IPS-11a (cell line): ENCODE results near the gene CAPN15.
"Not testable (repeated sequence)": the region's sequence is repeated elsewhere in the genome, so short reads cannot be mapped to it uniquely, and the experiment has no call there.

Source experiments
- H3K4me3 ChIP-seq: one replicate; pipeline ENCODE4 v1.5.1; 2013; ENCODE audit warnings: low read depth, low read length, control low read depth

CAPN15 gene

DNA sequence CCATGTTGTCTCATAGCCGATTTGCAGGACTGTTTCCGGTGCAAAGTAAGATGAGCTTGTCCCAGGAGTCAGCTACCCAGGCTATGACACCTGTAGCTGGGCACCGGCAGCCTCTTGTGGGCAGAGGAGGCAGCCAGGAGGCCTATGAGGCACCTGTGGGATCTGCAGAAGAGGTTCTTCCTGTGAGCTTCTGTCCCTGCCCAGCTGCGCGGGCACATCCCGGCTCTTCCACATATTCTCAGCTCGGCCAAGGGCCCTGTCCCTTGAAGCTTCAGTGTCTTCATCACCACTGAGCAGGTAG lies 21.3 kb upstream of the CAPN15 start:
- no peak overlapping the region for H3K4me3 ChIP-seq

DNA sequence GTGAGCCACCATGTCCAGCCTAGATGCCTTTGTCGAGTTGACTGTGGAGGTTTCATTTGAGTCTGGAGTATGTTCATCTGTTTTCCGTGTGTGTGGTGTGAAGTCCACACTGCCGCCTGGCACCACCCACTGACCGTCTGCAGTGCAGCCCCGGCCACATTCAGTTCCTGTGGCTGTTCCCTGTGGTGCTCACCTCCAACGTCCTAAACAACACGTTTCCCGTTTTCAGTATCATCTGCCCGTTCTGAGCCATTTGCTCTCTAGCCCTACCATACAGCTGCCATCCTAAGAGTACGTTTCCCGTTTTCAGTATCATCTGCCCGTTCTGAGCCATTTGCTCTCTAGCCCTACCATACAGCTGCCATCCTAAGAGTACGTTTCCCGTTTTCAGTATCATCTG lies 20.0 kb upstream of the CAPN15 start:
- not testable (repeated sequence) for H3K4me3 ChIP-seq

DNA sequence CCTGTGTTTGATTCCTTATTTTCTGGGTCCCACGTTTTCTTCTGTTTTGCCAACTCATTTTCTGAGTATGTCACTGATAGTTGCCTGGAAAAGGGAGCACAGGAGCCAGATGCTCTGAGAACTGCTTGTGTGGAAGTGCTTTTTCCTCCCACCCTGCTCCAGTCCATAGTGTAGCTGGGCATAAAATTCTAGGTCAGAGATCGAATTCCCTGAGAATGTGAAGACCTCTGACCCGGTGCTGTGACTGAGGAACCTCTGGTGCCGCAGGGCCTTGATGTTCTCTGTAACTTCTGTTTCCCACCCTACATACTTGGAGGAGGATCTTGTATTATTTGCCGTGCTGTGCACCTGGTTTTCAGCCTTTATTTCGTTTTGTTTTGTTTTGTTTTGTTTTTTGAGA lies 19.5 kb upstream of the CAPN15 start:
- H3K4me3 ChIP-seq, result no peak overlapping the region

DNA sequence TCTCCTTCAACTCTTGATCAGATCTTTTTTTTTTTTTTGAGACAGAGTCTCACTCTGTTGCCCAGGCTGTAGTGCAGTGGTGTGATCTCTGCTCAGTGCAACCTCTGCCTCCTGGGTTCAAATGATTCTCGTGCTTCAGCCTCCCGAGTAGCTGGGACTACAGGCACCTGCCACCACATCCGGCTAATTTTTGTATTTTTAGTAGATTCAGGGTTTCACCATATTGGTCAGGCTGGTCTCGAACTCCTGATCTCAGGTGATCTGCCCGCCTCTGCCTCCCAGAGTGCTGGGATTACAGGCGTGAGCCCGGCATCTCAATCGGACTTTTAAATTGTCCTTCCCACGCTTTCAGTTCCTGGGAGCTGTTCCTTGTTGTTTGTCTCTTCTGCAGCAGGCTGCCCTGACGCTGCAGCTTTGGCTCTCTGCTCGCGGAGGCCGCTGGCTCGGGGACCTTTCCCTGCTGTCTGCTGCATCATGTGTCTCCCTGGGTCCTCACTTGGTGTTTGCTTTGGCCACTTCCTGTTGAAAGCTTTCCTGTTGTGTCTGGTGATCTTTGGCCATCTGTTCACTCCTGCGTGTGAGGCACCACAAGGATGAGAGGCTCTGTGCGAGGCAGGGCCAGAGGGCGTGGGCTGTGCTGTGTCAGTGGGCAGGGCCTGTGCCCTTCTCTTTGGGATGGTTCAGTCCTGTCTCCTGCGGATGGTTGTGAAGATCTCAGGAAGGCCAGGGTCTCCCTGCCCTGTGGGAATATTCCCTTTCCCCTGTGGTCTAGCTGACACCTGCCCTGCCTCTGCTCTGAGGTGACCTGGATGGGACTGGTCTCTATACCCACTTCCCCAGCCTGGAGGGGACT lies 18.4 kb upstream of the CAPN15 start:
- no peak overlapping the region for H3K4me3 ChIP-seq

DNA sequence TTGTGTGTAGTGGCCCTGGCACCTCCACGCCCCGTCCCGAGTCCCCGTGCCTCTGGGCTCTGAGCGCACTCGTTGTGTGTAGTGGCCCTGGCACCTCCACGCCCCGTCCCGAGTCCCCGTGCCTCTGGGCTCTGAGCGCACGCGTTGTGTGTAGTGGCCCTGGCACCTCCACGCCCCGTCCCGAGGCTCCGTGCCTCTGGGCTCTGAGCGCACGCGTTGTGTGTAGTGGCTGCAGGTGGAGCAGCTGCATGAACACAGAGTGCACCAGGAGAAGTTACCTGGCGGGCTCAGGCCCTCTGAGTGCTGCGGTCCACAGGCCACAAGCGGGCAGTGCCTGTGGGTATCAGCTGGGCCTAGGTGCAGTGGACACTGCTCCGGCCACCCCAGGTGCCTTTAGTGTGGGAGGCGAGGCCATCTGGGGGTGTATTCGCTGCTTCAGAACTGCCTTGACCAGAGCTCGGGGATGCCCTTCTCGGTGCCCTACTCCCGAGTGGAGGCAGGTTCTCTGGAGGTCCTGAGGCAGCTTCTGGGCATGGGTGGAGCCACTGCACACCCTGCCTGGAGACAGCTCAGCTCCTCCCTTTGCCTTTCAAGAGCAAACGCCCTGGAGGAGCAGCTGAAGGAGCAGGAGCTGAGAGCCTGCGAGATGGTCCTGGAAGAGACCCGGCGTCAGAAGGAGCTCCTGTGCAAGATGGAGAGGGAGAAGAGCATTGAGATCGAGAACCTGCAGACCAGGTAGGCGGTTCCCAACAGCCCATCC lies 17.3 kb upstream of the CAPN15 start:
- H3K4me3 ChIP-seq, result no peak overlapping the region

DNA sequence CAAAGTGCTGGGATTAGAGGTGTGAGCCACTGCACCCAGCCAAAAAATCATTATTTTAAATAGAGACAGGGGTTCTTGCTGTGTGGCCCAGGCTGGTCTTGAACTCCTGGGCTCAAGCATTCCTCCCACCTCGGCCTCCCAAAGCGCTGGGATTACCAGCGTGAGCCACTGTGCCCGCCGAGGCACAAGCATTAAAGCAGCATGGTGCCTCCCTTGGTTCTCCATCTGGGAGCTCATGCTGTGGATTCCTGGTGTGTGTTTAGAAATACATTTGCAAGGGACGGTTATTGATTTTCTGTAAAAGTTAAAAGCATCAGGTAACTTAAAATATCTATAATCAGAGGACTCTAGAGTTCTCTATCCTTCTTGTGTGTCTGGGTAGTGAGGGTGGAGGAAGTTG lies 14.7 kb upstream of the CAPN15 start:
- no peak overlapping the region for H3K4me3 ChIP-seq

DNA sequence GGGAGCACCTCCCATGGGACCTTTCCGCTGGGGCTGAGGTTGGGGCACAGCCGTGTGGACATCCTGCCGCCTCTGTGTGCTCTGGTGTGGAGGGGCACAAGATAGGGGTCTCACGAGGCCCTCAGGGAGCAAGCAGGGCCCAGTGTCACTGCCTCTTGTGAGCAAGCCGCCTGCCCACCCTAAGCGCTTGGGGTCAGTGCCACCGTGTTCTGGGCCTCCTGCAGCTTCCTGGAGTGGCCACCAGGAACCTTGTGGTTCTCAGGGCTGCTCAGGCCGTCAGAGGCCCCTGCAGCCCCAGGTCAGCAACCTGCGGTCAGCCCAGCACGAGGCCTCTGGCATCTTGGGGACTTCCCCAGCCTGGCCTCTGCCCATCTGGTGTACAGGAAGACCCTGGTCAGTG lies 13.6 kb upstream of the CAPN15 start:
- no peak overlapping the region for H3K4me3 ChIP-seq

DNA sequence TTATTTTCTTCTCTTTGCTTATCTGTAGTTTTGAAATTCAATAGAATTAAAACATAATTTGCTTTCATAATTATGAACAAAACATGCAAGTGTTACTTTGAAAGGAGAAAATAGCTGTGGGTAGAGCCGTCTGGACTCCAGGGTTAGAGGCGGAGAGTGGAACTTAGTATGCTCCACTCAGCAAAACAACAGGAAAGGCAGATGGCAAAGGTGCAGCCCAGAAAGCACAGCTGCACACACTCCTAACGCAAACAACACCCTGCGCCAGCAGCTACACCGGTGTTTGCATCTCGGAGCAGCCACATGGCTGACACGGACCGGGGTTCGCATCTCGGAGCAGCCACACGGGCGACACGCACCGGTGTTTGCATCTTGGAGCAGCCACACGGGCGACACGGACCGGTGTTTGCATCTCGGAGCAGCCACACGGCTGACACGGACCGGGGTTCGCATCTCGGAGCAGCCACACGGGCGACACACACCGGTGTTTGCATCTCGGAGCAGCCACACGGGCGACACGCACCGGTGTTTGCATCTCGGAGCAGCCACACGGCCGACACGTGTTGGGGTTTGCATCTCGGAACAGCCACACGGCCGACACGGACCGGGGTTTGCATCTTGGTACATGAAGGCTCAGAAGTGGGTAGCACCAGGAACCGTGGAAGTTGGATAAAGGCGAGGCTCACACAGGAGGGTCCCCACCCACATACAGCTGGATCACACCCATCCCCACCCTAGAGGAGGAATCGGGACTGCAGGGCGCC lies 12.2 kb upstream of the CAPN15 start:
- H3K4me3 ChIP-seq, result no peak overlapping the region

DNA sequence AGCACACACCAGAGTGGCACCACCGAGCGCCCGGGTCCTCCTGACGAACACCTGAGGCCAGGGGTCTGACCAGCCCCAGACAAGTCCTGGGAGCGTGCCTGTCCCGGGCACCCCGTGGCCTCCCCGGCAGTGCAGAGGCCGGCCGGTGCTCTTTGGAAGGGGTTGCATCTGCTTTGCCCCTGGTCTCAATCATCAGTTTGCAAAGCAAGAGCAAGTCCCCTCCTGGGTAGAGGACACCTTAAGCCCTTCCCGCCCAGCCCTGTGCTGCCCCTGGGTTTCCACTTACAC lies 11.6 kb upstream of the CAPN15 start:
- H3K4me3 ChIP-seq, result no peak overlapping the region

DNA sequence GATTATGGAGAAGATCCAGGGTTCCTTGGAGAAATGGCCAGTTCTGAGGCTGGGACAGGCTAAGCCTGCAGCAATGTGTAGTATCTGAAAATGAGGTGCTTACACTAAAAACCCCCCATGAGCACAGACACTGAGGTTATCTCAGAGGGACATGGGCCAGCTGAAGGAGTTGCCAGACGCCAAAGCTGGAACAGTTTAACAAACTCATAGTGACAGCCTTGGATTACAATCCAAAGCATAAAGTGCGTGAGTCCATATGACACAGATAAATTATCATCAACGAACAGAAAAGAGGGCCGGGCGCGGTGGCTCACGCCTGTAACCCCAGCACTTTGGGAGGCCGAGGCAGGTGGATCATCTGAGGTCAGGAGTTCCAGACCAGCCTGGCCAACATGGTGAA lies 11.2 kb upstream of the CAPN15 start:
- H3K4me3 ChIP-seq, result no peak overlapping the region

DNA sequence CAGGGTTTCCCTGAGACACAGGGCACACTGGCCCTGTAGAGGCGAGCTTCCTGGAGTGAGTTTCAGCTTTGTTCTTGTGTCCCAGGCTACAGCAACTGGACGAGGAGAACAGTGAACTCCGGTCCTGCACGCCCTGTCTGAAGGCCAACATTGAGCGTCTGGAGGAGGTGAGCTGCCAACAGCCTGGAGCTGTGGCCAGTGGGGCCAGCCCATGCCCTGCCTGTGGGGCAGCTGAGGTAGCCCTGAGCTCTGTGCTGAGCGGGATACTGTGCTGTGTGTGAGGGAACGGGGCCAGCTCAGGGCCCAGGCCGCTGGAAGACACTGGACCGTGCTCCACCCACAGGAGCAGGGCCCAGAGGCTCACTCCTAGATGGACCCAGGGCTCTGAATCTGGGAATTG lies 8.7 kb upstream of the CAPN15 start:
- no peak overlapping the region for H3K4me3 ChIP-seq

DNA sequence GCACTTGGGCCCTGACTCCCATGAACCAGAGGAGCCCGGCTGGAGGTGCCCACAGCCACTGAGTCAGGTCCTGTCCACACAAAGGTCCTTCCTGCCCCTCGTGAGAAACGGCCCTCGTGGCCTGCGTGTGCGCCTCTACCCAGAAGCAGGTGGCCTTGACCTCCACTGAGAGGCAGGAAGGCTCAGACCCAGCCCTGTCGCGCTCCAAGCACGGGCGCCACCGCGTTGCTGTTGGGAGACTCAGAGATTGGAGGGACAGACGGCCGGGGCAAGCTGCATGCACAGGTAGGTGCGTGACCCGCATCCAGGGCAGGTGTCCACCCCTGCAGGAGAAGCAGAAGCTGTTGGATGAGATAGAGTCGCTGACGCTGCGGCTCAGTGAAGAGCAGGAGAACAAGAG lies 8.1 kb upstream of the CAPN15 start:
- H3K4me3 ChIP-seq, result no peak overlapping the region

DNA sequence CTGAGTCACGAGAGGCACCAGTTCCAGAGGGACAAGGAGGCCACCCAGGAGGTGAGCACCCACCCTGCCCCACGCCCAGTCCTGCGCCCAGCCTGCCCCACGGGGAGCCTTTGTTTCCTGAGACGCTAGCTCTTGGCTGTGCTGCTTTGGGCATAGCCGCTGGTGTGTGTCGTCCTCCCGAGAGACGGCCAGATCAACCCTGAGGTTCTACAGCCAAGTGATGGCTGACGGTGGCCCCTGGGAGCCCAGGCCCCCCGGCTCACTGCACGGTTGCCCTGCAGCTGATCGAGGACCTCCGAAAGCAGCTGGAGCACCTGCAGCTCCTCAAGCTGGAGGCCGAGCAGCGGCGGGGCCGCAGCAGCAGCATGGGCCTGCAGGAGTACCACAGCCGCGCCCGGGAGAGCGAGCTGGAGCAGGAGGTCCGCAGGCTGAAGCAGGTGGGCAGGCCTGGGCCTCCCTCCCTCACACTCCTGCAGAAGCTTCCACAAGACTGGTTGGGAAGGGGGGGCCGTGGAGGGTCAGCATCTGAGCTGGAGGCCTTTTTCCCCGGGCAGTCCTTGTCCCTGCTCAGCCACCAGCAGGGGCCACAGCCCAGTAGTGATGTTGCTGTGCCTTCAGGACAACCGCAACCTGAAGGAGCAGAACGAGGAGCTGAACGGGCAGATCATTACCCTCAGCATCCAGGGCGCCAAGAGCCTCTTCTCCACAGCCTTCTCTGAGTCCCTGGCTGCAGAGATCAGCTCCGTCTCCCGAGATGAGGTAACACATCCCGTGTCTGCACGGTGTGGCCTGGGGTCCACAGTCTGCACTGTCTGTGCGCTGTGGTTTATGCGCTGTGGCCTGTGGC lies 7.4 kb upstream of the CAPN15 start:
- H3K4me3 ChIP-seq, result no peak overlapping the region

DNA sequence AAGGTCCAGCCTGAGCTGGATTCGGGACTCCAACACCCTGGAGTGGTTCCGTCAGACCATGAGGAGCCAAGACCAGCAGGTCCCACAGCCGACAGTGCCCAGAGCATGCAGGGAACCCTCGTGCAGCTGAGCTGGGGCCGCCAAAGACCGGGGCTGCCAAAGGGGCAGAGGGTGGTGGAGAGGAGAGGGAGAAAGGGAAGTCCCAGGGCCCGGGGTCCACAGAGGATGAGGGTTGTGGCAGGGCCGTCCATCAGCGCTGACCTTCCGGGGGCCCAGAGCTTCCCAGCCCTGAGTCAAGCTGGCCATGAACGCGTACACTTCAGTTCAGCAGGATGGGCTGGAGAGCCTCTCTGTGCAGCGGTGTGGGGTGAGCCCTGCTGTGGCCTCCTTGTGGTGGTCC lies 6.7 kb upstream of the CAPN15 start:
- H3K4me3 ChIP-seq, result no peak overlapping the region

DNA sequence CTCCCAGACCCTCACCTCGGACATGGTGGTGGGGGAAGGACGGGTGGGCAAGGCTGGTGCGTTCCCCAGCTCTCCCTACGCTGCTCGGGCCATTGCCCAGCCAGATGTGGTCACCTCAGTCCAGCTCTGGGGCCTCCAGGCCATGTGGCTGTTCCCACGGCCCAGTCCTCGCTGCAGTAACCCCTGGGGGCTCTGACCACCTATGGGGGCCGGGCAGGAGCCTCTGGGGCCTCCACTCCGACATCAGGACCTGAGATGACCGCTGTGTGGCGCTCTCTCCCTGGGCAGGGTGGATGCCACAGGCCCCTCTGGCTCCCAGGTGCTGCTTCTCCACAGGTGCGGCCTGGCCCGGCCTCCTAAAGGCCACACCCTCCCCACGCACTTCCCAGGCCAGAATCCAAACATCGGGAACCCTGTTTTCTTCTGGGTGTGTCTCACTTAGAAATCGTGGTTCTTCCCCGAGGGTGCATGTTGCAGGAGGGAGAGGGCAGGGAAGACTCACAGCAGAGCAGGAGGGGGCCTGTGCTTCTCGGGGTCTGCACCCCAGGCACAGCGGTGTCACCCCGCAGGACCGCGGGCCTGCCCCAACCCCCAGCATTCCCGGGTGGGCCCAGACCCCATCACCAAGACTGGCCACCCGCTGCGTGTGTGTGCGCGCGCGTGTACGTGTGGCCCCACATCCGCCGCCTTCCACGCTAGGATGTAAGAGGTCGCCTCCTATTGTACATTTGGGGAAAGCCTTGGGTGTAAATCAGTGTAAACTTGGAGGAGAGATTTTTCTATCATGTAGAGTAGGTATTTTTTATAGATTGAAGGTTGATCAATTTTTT lies 5.9 kb upstream of the CAPN15 start:
- no peak overlapping the region for H3K4me3 ChIP-seq

DNA sequence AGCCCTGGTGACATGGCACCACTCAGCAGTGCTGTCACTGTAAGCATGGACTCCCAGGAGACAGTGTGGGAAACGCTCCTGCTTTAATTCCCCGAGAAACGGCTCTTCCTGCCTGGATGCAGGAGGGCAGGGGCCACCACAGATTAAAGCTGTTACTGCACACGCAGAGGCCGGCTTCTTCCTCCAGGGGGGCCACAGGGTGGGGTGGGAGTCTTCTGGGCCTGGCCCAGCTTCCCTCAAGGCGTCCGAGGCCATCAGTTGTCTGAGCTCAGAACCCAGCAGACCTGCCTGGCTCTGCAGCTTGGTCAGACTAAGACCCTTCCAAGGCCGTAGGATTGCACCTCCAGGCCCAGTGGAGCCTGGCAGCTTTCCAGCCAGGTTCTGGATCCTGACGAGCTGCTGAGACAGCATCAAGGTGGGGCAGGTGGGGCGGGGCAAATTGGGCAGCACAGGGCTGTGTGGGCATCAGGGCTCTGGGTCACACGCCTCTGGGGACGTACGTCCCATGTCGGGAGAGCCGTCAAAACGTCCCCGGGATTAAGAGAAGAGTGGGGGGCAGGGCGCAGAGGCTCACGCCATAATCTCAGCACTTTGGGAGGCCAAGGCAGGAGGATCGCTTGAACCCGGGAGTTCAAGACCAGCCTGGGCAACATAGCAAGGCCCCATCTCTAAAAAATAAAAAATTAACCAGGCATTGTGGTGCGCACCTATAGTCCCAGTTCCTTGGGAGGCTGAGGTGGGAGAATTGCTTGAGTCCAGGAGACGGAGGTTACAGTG lies 5.0 kb upstream of the CAPN15 start:
- no peak overlapping the region for H3K4me3 ChIP-seq

DNA sequence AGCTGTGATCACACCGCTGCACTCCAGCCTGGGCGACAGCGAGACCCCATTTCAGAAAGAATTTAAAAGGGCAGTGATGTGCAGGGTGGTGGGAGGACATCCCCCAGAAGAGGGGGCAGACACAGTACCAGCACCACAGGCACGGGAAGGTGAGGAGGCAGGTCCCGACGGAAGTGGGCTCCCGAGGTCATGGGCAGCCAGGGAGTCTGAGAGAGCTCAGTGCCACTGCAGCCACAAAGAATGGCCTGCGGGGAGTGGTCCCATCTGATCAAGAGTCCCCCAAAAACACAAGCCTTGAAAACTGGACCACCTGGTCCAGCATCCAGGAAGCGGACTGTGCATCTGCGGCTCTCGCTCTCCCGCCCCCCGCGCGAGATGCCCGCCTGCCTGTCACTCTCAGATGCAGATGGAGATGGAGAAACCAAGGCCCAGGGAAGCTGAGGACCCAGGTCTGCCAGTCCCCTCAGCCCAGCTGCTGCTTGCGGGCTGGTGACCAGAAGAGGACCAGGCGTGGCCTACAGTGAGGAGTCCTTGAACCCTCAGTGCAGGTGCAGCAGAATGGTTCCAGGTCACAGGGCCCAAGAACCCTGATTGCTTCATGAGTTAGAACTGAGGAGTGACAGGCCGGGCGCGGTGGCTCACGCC lies 4.3 kb upstream of the CAPN15 start:
- H3K4me3 ChIP-seq, result no peak overlapping the region

DNA sequence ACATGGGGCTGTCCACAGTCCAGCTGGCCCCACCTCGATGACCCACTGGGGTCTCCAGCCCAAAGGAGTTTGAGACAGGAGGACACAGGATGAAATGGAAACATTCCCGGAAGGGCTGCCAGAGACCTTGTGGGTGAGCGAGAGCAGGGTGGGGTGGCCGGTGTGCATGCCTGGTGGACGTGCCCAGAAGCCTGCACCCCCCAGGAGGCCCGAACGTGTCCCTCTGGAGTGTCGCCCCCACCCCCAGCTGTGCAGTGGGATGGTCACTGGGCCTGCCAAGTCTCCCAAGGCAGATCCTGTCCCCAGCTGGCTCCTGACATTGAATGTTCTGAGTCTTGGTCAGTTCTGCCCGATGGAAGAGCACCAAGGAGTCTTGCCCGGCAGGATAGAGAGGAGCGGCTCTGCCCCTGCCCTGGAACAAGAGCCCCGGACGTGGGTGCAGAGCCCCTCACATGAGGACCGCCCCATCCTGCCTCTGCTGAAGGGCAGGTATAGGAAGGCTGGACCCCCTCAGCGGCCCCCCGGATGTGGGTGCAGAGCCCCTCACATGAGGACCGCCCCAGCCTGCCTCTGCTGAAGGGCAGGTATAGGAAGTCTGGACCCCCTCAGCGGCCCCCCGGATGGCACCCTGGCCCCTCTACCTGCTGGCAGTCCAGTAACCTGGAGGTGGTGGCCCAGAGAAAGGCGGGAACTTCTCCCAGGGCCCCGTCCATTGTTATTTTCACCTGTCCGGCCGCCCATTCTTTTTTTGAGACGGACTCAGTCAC lies 3.1 kb upstream of the CAPN15 start:
- no peak overlapping the region for H3K4me3 ChIP-seq
